ENCODE results near the gene EMC8. TPM values are rescaled to one million over a fixed set of nuclear protein-coding genes. Genes with fewer than 3 reads are reported as not detected.

The EMC8 gene
- total and polyA plus RNA-seq, 2 of the 8 experiments (the other 6 are each of a cell fraction or from before 2014, with no cell fraction given), result 52.2 to 69.7 TPM

DNA sequence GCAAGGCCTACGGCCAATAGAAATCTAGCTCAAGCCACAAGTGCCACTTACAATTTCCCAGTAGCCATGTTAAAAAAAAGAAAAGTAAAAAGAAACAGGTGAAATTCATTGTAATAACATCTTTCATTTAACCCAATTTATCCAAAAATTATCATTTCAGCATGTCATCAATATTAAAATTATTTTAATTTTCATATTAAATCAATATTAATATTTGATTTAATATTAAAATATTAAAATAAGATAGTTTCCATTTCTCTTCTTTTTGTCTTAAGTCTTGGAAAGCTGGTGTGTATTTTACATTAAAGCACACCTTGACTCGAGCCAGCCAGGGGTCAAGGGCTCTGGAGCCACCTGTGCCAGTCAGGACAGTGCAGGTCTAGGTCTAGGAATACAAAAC, 35.7 kb downstream of the EMC8 start:
- Histone ChIP-seq H4K91ac (replicated peaks; ENCODE audit: insufficient read length, low read length) (no peak overlapping the region), H3K79me1 (ENCODE audit: low read depth, low read length) (peaks cover 3% of the 10 kb centered on the region; the same call in 1 of the 2 replicates), H3K4ac (replicated peaks; ENCODE audit: insufficient read length, low read depth, low read length) (no peak overlapping the region), H3K23me2 (ENCODE audit: low read depth, low read length) (no peaks in the 10 kb centered on the region), H3K4me1 (replicated peaks in 1 of 4; ENCODE audit: control insufficient read depth in 3 of 4, insufficient read depth in 4 of 4, low read length in 3 of 4) (peaks cover 0 to 20% (median 10%) of the 10 kb centered on the region in 4 experiments; a peak in 5 of 7 replicates), H2BK120ac (replicated peaks; ENCODE audit: low read depth, low read length) (no peak overlapping the region), H4K20me1 (replicated peaks in 1 of 2; ENCODE audit: control insufficient read depth in 1 of 2, insufficient read depth in 2 of 2, low read length in 2 of 2) (no peaks in the 10 kb centered on the region), H2AK5ac (ENCODE audit: low read depth, low read length) (no peak overlapping the region), H2BK5ac (ENCODE audit: low read depth, low read length) (no peak overlapping the region), H3K9me3 (ENCODE audit: insufficient read depth in 2 of 2, low read depth in 1 of 2, low read length in 1 of 2) (no peaks in the 10 kb centered on the region), H3K27ac (ENCODE audit: low read depth, low read length) (no peak overlapping the region), H3K4me3 (ENCODE audit: extremely low read depth in 1 of 4, insufficient read depth in 2 of 4, low read depth in 3 of 4, low read length in 4 of 4) (no peak overlapping the region), H3K18ac (ENCODE audit: extremely low read depth, low read length) (no peak overlapping the region), H2BK12ac (ENCODE audit: low read depth, low read length) (no peak overlapping the region), H3K56ac (replicated peaks; ENCODE audit: insufficient read length, low read depth, low read length) (no peak overlapping the region), H4K8ac (ENCODE audit: extremely low read depth, insufficient read depth, low read length) (no peak overlapping the region), H3K23ac (ENCODE audit: insufficient read length) (no peak overlapping the region), H4K5ac (ENCODE audit: insufficient read length, low read depth, low read length) (no peak overlapping the region), H3K9ac (replicated peaks in 1 of 4; ENCODE audit: extremely low read depth in 1 of 4, low read depth in 3 of 4, low read length in 3 of 4) (no peak overlapping the region), H3K27me3 (replicated peaks in 1 of 4; ENCODE audit: control insufficient read depth in 3 of 4, extremely low read depth in 1 of 4, insufficient read depth in 3 of 4, low read length in 3 of 4) (peaks cover 0 to 2% (median 0%) of the 10 kb centered on the region in 4 experiments; a peak in 1 of 7 replicates), H2AFZ (ENCODE audit: low read length) (no peak overlapping the region), H3K79me2 (ENCODE audit: control insufficient read depth in 1 of 2, insufficient read depth in 2 of 2, low read length in 2 of 2) (no peaks in the 10 kb centered on the region), H3K4me2 (ENCODE audit: insufficient read depth in 1 of 2, low read depth in 2 of 2, low read length in 2 of 2) (no peak overlapping the region), H2BK15ac (ENCODE audit: low read length) (no peak overlapping the region), H3K14ac (ENCODE audit: insufficient read length) (no peak overlapping the region), H3K36me3 (ENCODE audit: control insufficient read depth in 2 of 4, insufficient read depth in 4 of 4, low read length in 3 of 4) (no peaks in the 10 kb centered on the region), H2BK20ac (ENCODE audit: low read length) (no peak overlapping the region)
- CTCF ChIA-PET (ENCODE audit: partially characterized antibody), result interaction anchor here (1.4 to 1.6 kb wide), 2 partner anchors 34 to 38 kb away, joined by 3 to 4 read pairs; no protein-coding TSS in a partner anchor
- FAIRE-seq, result no peak
- 94% methylated on average over 2 of the region's 2 CpGs; no CpG with 5 or more reads in 1 of the 2 experiments for WGBS, 2 experiments (ENCODE audit: extremely low coverage in 1 of 2, insufficient coverage in 1 of 2, insufficient read length in 1 of 2, insufficient replicate concordance in 2 of 2, low coverage in 1 of 2, low lambda C conversion rate in 2 of 2, missing lambda C conversion rate in 1 of 2)
- POLR2A ChIA-PET (ENCODE audit: partially characterized antibody), result no interaction called here
- TF ChIP-seq RBBP5 (IDR thresholded peaks at IDR 0.05; ENCODE audit: borderline replicate concordance, low read depth, low read length) (no peak), NANOG (IDR thresholded peaks at IDR 0.05; ENCODE audit: insufficient read depth, low read depth, low read length, poor library complexity, severe bottlenecking) (no peak), GABPA (IDR thresholded peaks at IDR 0.05; ENCODE audit: borderline replicate concordance, insufficient read depth, low read length) (no peak), EZH2 (IDR thresholded peaks at IDR 0.05; ENCODE audit: low read depth, low read length, severe bottlenecking) (no peak), MAFK (IDR thresholded peaks at IDR 0.05; ENCODE audit: low read depth, low read length) (no peak), POU5F1 (IDR thresholded peaks at IDR 0.05; ENCODE audit: low read depth, low read length) (no peak), SIN3A (conservative IDR thresholded peaks at IDR 0.05 in 1 of 2, IDR thresholded peaks at IDR 0.05 in 1 of 2; ENCODE audit: low read depth in 1 of 2, low read length in 2 of 2) (no peak)
- TF ChIP-seq, protein P1, sequence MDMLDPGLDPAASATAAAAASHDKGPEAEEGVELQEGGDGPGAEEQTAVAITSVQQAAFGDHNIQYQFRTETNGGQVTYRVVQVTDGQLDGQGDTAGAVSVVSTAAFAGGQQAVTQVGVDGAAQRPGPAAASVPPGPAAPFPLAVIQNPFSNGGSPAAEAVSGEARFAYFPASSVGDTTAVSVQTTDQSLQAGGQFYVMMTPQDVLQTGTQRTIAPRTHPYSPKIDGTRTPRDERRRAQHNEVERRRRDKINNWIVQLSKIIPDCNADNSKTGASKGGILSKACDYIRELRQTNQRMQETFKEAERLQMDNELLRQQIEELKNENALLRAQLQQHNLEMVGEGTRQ (IDR thresholded peaks at IDR 0.05; ENCODE audit: low read length), result no peak
- DNase-seq (ENCODE audit: low read depth in 1 of 2, low spot score in 2 of 2), result no peak

Data from H1 (cell line).